Putamen (tissue), 1 donor: ENCODE measurements around the gene MAP1B.

ENCODE experiments used
- DNase-seq: peaks from one replicate; pipeline ENCODE4 v3.0.0-alpha.2; 2016; ENCODE audit warnings: low spot score

The MAP1B gene

GRCh38 chr5:72224946-72225463 is 117.7 kb downstream of the MAP1B start:
- no peak for DNase-seq

GRCh38 chr5:72225741-72226140 is 118.5 kb downstream of the MAP1B start:
- DNase-seq, result no peak

GRCh38 chr5:72226950-72227349 is 119.7 kb downstream of the MAP1B start:
- no peak for DNase-seq

GRCh38 chr5:72228960-72229359 is 121.7 kb downstream of the MAP1B start:
- DNase-seq, result no peak

GRCh38 chr5:72231991-72232703 is 124.9 kb downstream of the MAP1B start:
- no peak for DNase-seq

- no peak for DNase-seq
These were observed 125.6 kb downstream of the MAP1B start for GRCh38 chr5:72232838-72233237.

GRCh38 chr5:72233835-72234234 is 126.6 kb downstream of the MAP1B start:
- no peak for DNase-seq

- DNase-seq, result no peak
These were observed 127.0 kb downstream of the MAP1B start for GRCh38 chr5:72234265-72234700.

- no peak for DNase-seq
These were observed 127.6 kb downstream of the MAP1B start for GRCh38 chr5:72234868-72235267.

- no peak for DNase-seq
These were observed 128.4 kb downstream of the MAP1B start for GRCh38 chr5:72235725-72236124.

GRCh38 chr5:72237415-72237814 is 130.1 kb downstream of the MAP1B start:
- no peak for DNase-seq

- no peak for DNase-seq
These were observed 130.6 kb downstream of the MAP1B start for GRCh38 chr5:72237879-72238278.

- no peak for DNase-seq
These were observed 131.6 kb downstream of the MAP1B start for GRCh38 chr5:72238712-72239445.

- peak; percentile 88 for DNase-seq
These were observed 134.2 kb downstream of the MAP1B start for GRCh38 chr5:72241346-72242003.

- peak; percentile 24 for DNase-seq
These were observed 135.7 kb downstream of the MAP1B start for GRCh38 chr5:72242796-72243475.

GRCh38 chr5:72243706-72244105 is 136.4 kb downstream of the MAP1B start:
- no peak for DNase-seq

- DNase-seq, result peak; percentile 76
These were observed 137.6 kb downstream of the MAP1B start for GRCh38 chr5:72244862-72245371.

GRCh38 chr5:72245546-72245945 is 138.3 kb downstream of the MAP1B start:
- no peak for DNase-seq

GRCh38 chr5:72245951-72246532 is 138.8 kb downstream of the MAP1B start:
- DNase-seq, result no peak

- DNase-seq, result no peak
These were observed 139.7 kb downstream of the MAP1B start for GRCh38 chr5:72246954-72247442.

GRCh38 chr5:72248410-72248981 is 141.2 kb downstream of the MAP1B start:
- DNase-seq, result peak; percentile 80
